ENCODE measurements around the gene SORD.

DNA sequence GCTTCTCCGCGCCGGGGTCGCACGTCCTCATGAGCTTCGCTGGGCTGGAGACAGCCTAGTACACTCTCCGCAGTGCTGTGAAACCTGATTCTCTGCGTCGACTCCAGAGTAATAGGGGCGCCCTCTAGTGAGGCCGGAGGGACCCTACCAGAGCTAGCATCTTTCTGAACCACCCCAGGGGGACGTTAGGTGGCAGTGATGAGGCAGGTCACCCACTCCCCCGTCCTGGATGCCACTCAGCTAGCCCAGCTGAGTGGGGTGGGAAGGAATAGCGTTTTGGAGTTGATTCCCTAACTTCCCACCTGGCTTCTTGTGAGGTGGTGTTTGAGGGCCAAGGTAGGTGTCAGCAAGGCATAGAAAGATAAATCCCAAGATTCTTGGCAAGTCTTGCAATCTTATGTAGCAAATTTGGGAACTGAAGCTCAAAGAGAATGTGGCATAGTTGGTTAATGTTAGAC is 95.2 kb downstream of the SORD start:
- TF ChIP-seq, protein P1, sequence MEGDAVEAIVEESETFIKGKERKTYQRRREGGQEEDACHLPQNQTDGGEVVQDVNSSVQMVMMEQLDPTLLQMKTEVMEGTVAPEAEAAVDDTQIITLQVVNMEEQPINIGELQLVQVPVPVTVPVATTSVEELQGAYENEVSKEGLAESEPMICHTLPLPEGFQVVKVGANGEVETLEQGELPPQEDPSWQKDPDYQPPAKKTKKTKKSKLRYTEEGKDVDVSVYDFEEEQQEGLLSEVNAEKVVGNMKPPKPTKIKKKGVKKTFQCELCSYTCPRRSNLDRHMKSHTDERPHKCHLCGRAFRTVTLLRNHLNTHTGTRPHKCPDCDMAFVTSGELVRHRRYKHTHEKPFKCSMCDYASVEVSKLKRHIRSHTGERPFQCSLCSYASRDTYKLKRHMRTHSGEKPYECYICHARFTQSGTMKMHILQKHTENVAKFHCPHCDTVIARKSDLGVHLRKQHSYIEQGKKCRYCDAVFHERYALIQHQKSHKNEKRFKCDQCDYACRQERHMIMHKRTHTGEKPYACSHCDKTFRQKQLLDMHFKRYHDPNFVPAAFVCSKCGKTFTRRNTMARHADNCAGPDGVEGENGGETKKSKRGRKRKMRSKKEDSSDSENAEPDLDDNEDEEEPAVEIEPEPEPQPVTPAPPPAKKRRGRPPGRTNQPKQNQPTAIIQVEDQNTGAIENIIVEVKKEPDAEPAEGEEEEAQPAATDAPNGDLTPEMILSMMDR (IDR thresholded peaks at IDR 0.05), result peak; percentile 67 to 99
- TF ChIP-seq POLR2A (IDR thresholded peaks at IDR 0.05) (no peak), EP300 (IDR thresholded peaks at IDR 0.05) (no peak)

All from suprapubic skin (tissue), 3 donors.